Stimulated activated naive B cell treated with anti-CD40 and anti-IgM and Interleukin-4, amounts not matched to agents 10 μg/mL and 1 μg/mL and 100 μg/mL, for 72 hours (primary cell): ENCODE data around the gene SBK2.

Experiments used
- ATAC-seq, 2 donors: fragments of 150-1000 bp; cut with Tn5 transposase; replicated peaks; 2 replicates each; pipeline ENCODE4 v1.10.0; 2021; ENCODE audit warnings: moderate library complexity in 1 of 2
- DNase-seq: peaks from one replicate; pipeline ENCODE4 v3.0.0; 2021
- H3K27ac Mint-ChIP-seq: one replicate; pipeline ENCODE4 v1.8.0; 2022; ENCODE audit warnings: mild to moderate bottlenecking, mixed read lengths
- H3K27me3 Mint-ChIP-seq, 2 donors: one replicate each; pipeline ENCODE4 v1.8.0; 2022; ENCODE audit warnings: mixed read lengths in 2 of 2
- H3K36me3 Mint-ChIP-seq, 2 donors: one replicate each; pipeline ENCODE4 v1.8.0; 2022; ENCODE audit warnings: mixed read lengths in 2 of 2, mild to moderate bottlenecking in 1 of 2
- H3K4me1 Mint-ChIP-seq, 2 donors: one replicate each; pipeline ENCODE4 v1.8.0; 2022; ENCODE audit warnings: mixed read lengths in 2 of 2, mild to moderate bottlenecking in 1 of 2
- H3K4me3 Mint-ChIP-seq, 2 donors: one replicate each; pipeline ENCODE4 v1.8.0; 2022; ENCODE audit warnings: mild to moderate bottlenecking in 2 of 2, mixed read lengths in 2 of 2, moderate library complexity in 1 of 2
- H3K9me3 Mint-ChIP-seq, 2 donors: one replicate each; pipeline ENCODE4 v1.8.0; 2022; ENCODE audit warnings: mixed read lengths in 2 of 2, mild to moderate bottlenecking in 1 of 2

Gene SBK2

DNA sequence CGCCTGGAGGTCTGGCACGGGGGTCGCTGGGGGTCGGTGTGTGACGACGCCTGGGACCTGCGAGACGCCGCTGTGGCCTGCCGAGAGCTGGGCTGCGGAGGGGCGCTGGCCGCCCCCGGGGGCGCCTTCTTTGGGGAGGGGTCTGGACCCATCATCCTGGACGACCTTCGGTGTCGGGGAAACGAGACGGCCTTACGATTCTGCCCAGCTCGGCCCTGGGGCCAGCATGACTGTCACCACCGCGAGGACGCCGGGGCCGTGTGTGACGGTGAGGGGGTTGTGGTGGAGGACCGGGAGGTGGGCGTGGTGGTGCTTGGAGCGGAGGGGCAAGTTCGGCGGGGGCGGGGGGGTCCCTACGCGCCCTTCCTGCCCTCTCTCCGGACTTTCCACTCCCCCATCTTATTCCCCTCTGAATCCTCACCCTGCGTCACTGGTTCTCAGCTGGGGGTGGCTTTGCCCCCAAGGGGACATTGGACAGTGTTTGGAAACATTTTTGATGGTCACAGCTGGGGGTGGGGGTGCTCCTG is 43.2 kb downstream of the SBK2 start:
- Mint-ChIP-seq H3K36me3 (peaks cover 2 to 4% of the 10 kb centered on the region in 2 donors), H3K9me3 (no peaks in the 10 kb centered on the region), H3K4me3 (peak overlapping the region; percentile 68 to 69), H3K4me1 (peaks cover 9 to 11% of the 10 kb centered on the region in 2 donors), H3K27ac (no peak overlapping the region), H3K27me3 (peaks cover 26 to 34% of the 10 kb centered on the region in 2 donors)
- ATAC-seq: no peak
- no peak for DNase-seq

DNA sequence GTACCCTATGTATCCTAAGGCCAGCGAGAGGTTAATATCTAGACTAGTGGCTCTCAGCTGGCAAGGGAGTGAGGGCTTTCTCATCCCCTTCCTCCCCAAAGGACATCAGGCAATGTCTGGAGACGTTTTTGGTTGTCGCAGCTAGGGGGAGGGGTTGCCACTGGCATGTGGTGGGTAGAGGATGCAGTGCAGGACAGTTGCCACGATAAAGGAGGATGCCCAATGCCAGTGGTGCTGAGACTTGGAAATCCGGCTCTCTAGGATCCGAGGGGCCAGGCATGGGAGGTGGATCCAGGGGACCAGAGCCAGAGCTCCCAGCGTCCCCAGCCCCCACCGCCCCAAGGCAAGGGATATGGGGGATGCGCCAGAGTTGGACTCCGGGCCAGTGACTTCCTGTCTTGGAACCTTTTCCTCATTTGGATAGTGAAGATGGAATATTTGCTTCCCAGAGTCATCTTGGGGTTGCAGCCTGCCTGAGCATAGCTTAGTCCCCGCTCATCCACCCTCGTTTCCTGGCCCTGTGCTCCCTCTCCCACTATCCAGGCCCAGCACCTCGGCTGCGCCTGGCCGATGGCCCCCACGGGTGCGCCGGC is 43.8 kb downstream of the SBK2 start:
- peaks cover 26 to 34% of the 10 kb centered on the region in 2 donors for H3K27me3 Mint-ChIP-seq
- no peaks in the 10 kb centered on the region for H3K9me3 Mint-ChIP-seq
- DNase-seq: no peak

DNA sequence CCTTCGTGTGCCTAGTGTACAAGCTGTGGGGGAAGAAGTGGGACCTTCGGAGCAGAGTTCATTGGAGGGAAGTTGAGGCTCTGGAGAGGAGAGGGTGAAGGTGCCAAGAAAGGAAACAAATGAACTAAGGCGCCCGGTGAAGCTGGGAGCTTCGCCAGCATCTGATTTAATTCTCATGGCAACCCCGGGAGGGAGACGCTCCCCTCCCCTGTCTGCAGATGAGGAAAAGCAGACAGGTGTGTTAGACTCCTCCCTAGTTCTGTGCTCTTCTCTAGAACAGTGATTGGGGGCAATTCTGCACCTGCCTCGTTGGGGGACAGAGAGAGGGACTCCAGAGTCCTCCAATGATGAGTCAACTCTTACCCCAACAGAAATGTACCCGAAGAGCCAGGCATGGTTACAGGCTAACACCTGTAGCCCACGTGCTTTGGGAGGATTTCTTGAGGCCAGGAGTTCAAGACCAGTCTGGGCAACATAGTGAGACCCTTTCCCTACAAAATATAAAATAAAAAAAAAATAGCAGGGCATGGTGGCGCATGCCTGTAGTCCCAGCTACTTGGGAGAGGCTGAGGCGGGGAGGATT is 44.5 kb downstream of the SBK2 start:
- Mint-ChIP-seq H3K4me3 (no peak overlapping the region), H3K27me3 (peaks cover 26 to 34% of the 10 kb centered on the region in 2 donors), H3K4me1 (peaks cover 15 to 21% of the 10 kb centered on the region in 2 donors), H3K27ac (no peak overlapping the region), H3K9me3 (no peaks in the 10 kb centered on the region), H3K36me3 (peaks cover 2 to 4% of the 10 kb centered on the region in 2 donors)
- no peak for ATAC-seq
- no peak for DNase-seq

More for the DNA sequence above, 43.8 kb downstream of the SBK2 start:
- no peak overlapping the region for H3K4me3 Mint-ChIP-seq
- no peak overlapping the region for H3K27ac Mint-ChIP-seq
- peaks cover 11 to 14% of the 10 kb centered on the region in 2 donors for H3K4me1 Mint-ChIP-seq
- ATAC-seq: no peak
- H3K36me3 Mint-ChIP-seq: peaks cover 2 to 4% of the 10 kb centered on the region in 2 donors

DNA sequence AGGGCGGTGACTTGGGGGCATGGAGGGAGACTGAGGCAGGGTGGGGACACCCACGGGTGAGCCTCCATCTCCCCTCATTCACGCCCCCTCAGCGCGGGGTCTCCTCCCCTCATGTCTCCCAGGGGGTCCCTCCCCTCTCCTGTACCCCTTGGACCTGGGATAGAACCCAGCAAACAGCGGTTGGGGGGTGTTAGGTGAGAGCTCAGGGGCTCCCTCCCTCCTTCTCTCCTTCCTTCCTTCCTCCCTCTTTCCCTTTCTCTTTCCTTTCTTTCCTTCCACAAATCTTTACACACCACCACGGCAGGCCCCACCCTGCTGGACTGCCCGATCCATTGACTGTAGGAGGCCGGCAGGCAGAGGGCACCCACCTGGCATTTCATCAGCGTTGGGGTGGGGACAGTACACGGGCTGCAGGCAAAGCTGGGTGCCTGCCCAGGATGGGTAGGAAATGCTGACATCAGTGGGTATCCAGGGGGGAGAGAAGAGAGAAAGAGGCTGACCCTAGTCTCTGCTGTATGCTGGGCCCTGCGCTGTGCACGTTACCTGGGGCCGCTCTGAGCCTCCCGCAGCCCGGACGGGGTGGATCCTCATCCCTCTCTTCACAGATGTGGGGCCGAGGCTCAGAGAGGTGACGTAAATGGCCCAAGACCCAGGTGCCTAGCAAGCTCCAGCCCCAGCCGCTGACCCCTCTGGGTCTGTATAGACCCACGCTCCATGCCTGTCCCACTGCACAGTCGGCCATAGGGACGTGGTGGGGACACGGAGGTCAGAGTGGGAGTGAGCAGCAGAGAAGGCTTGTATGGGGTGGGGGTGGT is 45.2 kb downstream of the SBK2 start:
- Mint-ChIP-seq H3K4me1 (peaks cover 17 to 27% of the 10 kb centered on the region in 2 donors), H3K4me3 (no peak overlapping the region), H3K27ac (no peak overlapping the region), H3K36me3 (peaks cover 0 to 4% of the 10 kb centered on the region in 2 donors), H3K9me3 (no peaks in the 10 kb centered on the region), H3K27me3 (peaks cover 26 to 34% of the 10 kb centered on the region in 2 donors)
- ATAC-seq: no peak
- no peak for DNase-seq

DNA sequence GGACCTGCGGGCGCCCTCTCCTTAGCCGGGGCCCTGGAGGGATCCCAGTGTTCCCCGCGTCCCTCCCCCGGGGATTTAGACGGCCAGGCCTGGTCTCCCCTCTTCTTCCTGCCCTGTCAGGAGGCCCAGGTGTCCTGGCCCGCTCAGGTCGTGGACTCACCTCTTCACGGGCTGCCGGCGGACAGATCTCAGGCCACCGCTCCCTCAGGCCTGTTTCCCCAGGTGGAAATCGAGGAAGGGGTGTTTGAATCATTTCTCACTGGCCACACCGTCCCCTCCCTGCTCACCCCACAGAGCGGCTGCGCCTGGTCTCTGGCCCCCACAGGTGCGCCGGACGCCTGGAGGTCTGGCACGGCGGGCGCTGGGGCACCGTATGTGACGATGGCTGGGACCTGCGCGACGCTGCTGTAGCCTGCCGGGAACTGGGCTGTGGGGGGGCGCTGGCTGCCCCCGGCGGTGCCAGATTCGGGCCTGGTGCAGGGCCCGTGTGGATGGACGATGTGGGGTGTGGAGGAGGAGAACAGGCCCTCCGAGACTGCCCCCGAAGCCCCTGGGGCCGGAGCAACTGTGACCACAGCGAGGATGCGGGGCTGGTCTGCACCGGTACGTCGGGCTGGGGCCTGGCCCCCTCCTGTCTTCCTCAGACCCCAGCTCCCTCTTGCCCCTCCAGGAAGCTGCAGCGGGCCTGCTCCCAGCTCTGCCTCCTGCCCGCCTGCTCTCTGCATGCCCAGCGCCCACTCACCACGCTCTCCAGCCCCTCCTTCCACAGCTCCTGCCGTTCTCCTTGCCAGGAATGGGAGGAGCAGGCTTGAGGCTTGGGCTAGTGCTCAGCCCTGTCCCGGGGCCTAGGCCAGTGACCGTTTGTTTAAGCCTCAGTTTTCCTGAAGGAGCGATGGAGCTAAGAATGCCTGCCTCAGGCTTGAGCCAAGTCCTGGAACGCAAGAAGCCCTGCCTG is 46.2 kb downstream of the SBK2 start:
- no peaks in the 10 kb centered on the region for H3K9me3 Mint-ChIP-seq
- peaks cover 0 to 8% of the 10 kb centered on the region in 2 donors for H3K36me3 Mint-ChIP-seq
- no peak overlapping the region for H3K4me3 Mint-ChIP-seq
- H3K27me3 Mint-ChIP-seq: peaks cover 26 to 34% of the 10 kb centered on the region in 2 donors
- ATAC-seq: no peak
- DNase-seq: no peak
- no peak overlapping the region for H3K27ac Mint-ChIP-seq
- peaks cover 20 to 34% of the 10 kb centered on the region in 2 donors for H3K4me1 Mint-ChIP-seq

DNA sequence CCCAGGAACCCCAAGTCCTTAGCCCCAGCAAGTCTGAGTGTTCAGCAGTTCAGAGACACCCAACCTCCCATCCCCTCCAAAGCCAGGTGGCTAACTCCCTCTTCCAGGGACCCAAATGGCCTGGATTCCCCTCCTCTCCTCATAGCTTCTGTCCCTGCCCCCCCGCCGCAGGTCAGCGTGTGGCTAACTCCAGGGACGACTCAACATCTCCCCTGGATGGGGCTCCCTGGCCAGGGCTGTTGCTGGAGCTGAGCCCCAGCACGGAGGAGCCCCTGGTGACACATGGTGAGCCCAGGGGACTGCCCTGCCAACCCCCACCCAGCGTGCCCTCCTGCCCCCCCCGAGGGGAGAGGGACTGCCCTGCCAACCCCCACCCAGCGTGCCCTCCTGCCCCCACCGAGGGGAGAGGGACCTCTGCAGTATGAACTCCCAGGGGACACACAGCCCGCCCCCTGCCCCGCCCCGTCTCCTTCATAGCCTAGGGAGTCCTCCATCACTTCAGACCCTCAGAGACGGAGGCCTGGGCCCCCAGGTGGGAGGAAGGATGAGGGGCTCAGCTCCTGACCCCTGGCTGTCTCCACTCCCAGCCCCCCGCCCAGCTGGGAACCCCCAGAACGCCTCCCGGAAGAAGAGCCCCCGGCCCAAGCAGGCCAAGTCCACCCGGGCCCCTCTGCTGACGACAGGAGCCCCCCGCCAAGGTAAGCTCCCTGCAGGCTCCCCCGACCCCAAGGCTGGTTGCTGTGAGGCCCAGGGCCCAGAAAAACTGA is 47.0 kb downstream of the SBK2 start:
- H3K36me3 Mint-ChIP-seq: peaks cover 0 to 4% of the 10 kb centered on the region in 2 donors
- H3K27me3 Mint-ChIP-seq: peaks cover 26 to 34% of the 10 kb centered on the region in 2 donors
- no peaks in the 10 kb centered on the region for H3K9me3 Mint-ChIP-seq
- no peak for ATAC-seq
- peaks cover 23 to 40% of the 10 kb centered on the region in 2 donors for H3K4me1 Mint-ChIP-seq
- H3K4me3 Mint-ChIP-seq: no peak overlapping the region
- no peak for DNase-seq
- H3K27ac Mint-ChIP-seq: no peak overlapping the region

DNA sequence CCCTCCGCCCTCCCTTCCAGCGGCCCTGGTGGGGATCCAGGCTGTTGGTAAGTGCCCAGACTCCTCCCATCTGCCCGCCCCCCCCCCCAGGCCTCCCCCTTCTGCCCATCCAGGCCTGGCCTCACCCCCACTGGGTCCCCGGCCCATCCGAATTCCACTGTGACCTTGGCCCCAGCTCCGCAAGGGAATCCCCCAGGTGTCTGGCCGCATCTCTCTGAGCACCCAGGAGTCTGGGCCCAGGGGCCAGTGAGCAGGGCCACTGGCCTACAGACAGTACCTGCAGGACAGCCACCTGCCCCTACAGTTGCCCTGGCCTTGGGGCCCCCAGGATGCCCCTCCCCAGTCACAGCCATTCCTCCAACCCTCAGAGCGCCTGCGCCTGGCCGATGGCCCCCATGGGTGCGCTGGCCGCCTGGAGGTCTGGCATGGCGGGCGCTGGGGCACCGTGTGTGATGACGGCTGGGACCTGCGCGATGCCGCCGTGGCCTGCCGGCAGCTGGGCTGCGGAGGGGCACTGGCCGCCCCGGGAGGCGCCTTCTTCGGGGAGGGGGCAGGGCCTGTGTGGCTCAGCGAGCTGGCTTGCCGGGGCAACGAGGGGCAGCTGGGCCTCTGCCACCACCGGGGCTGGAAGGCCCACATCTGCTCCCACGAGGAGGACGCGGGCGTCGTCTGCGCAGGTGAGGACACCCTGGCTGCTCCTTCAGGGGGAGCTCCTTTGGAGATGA is 47.8 kb downstream of the SBK2 start:
- peaks cover 20 to 38% of the 10 kb centered on the region in 2 donors for H3K4me1 Mint-ChIP-seq
- no peak overlapping the region for H3K4me3 Mint-ChIP-seq
- H3K27me3 Mint-ChIP-seq: peaks cover 19 to 27% of the 10 kb centered on the region in 2 donors

DNA sequence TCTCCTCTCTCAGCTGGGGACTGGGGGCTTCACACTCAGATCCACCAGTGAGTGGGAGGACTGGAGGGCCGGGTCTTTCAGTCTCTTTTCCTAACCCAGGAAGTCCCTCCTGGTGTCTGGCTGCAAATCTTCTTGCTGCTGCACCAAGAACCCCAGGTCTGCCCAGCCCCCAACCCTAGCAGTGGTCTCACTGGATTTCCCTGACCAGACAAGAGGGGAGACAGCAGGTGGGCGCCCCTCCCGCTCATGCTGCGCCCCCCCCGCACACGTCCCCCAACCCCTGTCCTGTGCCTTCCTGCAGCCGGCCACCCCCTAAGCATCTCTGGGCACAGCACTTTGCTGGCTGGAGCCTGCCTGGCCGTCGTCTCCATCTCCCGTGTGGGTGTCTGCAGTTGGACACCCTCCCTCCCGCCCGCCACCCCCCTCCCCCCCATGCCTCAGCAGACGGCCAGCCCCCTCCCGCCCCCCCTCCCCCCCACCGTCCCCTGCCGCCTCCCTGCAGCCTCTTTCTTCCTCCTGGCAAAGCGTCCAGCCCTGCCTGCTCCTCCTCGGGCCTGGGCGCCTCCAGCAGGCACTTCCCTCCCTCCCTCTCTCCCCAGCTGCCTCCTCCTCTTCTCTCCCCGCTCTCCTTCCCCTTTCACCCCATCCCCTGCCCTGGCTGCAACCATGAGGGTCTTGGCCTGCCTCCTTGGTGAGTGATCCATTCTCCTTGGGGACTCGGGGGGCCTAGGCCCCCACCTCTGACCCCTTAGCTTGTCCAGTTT is 48.8 kb downstream of the SBK2 start, which contains the start of gene SSC5D:
TSS of gene SSC5D (plus strand) at position 513 of the 764 bp plus-strand sequence. CDS start at position 667, 154 bp downstream.
- DNase-seq: no peak
- no peak for ATAC-seq
- no peaks in the 10 kb centered on the region for H3K9me3 Mint-ChIP-seq
- H3K4me1 Mint-ChIP-seq: peaks cover 20 to 37% of the 10 kb centered on the region in 2 donors
- peak within 1 kb of the TSS; percentile 81 for H3K27ac Mint-ChIP-seq
- peaks cover under 1 to 4% of the 10 kb centered on the region in 2 donors for H3K36me3 Mint-ChIP-seq
- H3K4me3 Mint-ChIP-seq: peak within 1 kb of the TSS in 1 of 2 donors; percentile 65
- peaks cover 13 to 23% of the 10 kb centered on the region in 2 donors for H3K27me3 Mint-ChIP-seq

More for the DNA sequence above, 47.8 kb downstream of the SBK2 start:
- Mint-ChIP-seq H3K27ac (peak overlapping the region; percentile 47), H3K9me3 (no peaks in the 10 kb centered on the region), H3K36me3 (peaks cover 0 to 4% of the 10 kb centered on the region in 2 donors)
- ATAC-seq (no peak), DNase-seq (no peak)

DNA sequence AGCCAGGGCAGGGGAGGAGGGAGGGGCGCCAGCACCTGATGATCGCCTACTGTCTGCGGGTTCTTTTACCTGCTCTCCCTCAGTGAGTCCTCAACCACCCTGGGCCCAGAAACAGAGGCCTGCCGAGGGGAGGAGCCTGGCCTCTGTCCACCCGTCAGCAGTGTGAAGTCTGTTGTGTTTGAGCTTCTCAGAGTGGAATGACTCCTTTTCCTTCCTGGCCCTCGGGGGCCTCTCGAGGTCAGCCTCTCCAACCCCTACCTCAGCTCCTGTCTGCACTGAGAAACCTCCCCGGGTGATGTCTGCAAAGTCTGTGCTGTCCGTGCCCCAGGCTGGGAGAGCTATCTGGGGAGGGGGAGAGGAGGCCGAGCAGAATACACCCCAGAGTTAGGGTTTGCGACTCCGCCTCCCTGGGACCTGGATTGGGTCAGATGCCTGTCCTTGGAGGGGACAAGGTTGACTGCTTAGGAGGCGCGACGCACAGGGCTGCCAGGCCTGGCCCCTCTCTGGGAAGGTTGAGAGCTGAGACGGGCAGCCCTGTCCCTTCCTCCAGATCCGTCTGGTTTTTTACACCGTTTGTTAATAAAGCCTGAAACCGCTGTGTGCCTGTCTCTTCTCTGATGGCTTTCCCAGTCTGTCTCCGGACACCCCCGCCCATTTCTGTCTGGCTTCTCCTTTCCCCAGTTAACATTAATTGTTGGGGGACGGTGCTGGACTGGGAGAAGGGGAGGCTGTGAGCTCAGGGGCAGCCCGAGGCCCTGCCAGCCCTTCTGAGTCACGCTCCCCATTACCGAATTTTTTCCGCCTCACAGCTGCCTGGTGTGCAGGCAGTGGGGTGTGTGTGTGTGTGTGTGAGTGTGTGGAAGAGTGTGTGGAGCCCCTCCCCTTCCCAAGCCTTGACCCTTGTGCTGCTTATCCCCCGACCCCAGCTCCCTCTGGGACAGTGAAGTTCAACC is 49.7 kb downstream of the SBK2 start:
- DNase-seq (no peak), ATAC-seq (no peak)
- H3K36me3 Mint-ChIP-seq: peaks cover 2 to 4% of the 10 kb centered on the region in 2 donors
- H3K9me3 Mint-ChIP-seq: no peaks in the 10 kb centered on the region
- peak overlapping the region; percentile 82 for H3K27ac Mint-ChIP-seq
- H3K27me3 Mint-ChIP-seq: peaks cover 8 to 15% of the 10 kb centered on the region in 2 donors
- peaks cover 18 to 37% of the 10 kb centered on the region in 2 donors for H3K4me1 Mint-ChIP-seq
- H3K4me3 Mint-ChIP-seq: peak overlapping the region; percentile 35 to 47

DNA sequence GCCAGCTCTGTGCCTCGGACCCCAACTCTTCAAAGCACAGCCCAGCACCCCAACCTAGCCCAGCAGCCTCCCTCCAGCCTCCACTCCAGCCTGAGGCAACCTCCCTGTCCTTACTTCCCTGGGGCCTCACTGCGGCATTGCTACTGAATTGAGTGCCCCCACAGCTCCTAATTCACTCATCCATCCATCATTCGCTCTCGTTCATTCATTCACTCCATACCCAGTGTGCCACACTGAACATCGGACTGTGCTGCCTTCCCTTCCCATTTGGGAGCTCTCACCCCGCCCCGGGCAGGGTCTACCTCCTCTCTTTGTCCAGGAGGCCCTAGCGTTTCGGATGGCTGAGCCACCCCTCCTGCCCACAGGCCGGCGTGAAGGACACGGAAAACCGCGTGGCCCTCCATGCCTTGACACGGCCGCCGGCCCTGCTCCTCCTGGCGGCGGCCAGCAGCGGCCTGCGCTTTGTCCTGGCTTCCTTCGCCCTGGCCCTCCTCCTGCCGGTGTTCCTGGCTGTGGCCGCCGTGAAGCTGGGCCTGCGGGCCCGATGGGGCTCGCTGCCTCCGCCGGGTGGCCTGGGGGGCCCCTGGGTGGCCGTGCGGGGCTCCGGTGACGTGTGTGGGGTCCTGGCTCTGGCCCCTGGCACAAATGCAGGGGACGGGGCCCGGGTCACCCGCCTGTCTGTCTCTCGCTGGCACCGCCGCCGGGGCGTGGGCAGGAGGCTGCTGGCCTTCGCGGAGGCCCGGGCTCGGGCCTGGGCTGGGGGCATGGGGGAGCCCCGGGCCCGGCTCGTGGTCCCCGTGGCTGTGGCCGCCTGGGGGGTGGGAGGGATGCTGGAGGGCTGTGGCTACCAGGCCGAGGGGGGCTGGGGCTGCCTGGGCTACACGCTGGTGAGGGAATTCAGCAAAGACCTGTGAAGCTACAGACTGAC is 50.6 kb downstream of the SBK2 start:
- Mint-ChIP-seq H3K27me3 (peaks cover 0 to 6% of the 10 kb centered on the region in 2 donors), H3K4me1 (peaks cover 15 to 37% of the 10 kb centered on the region in 2 donors), H3K27ac (peak overlapping the region; percentile 82), H3K9me3 (no peaks in the 10 kb centered on the region), H3K4me3 (peak overlapping the region; percentile 74 to 87), H3K36me3 (peaks cover 3 to 4% of the 10 kb centered on the region in 2 donors)
- ATAC-seq: no peak
- DNase-seq: no peak
